ENCODE results near the gene UGGT1.
A peak's percentile ranks its signal among the peaks of the same experiment; 100 is the strongest.

- peak; percentile 92 for TF ChIP-seq CTCF (conservative IDR thresholded peaks at IDR 0.05; ENCODE audit: low read length)
- no peak for TF ChIP-seq EZH2phosphoT487 (IDR thresholded peaks at IDR 0.05; ENCODE audit: borderline replicate concordance)
These were observed 87.9 kb downstream of the UGGT1 start for GRCh38 chr2:128178650-128179460.
